Gastrocnemius medialis (tissue), 4 donors: ENCODE measurements around the gene TCFL5. TPM values are rescaled to one million over a fixed set of nuclear protein-coding genes. Genes with fewer than 3 reads are reported as not detected.

ENCODE experiments used
- ATAC-seq, 2 donors: fragments of 150-250 bp; one replicate each; pipeline ENCODE4 v1.9.1; 2016
- DNase-seq, 2 donors: peaks; one replicate each; pipeline ENCODE4 v3.0.0-alpha.2; 2019
- H3K27ac ChIP-seq, 4 donors: fragments of 200-600 bp; sonication (generic); 1 replicate in 1 of 4; 2 replicates in 3 of 4; pipeline ENCODE4 v1.5.1; 2016 to 2018; ENCODE audit warnings: mild to moderate bottlenecking in 2 of 4, moderate library complexity in 1 of 4
- H3K27me3 ChIP-seq, 3 donors: fragments of 200-600 bp; sonication (generic) in 2 of 3; 1 replicate in 1 of 3; 2 replicates in 2 of 3; pipeline versions ENCODE4 v1.5.1 to v1.6.0; 2016 to 2019; ENCODE audit warnings: mild to moderate bottlenecking in 1 of 3, moderate library complexity in 1 of 3
- H3K36me3 ChIP-seq, 2 donors: fragments of 200-600 bp; sonication (generic) in 1 of 2; one replicate each; pipeline ENCODE4 v1.5.1; 2017 to 2018
- H3K4me1 ChIP-seq, 2 donors: fragments of 200-600 bp; sonication (generic) in 1 of 2; one replicate each; pipeline ENCODE4 v1.5.1; 2016 to 2017; ENCODE audit warnings: mild to moderate bottlenecking in 2 of 2
- H3K4me3 ChIP-seq, 4 donors: fragments of 200-600 bp; sonication (generic) in 3 of 4; 1 replicate in 1 of 4; 2 replicates in 3 of 4; pipeline ENCODE4 v1.5.1; 2016 to 2019; ENCODE audit warnings: mild to moderate bottlenecking in 2 of 4
- H3K9me3 ChIP-seq, 3 donors: fragments of 200-600 bp; sonication (generic) in 2 of 3; 1 replicate in 1 of 3; 2 replicates in 2 of 3; pipeline ENCODE4 v1.5.1; 2016 to 2019
- CTCF ChIP-seq, 5 experiments: fragments of 450-650 bp in 3 of 5; fragments of 200-600 bp in 2 of 5; sonication (generic) in 2 of 5; IDR thresholded peaks in 4 of 5; conservative IDR thresholded peaks in 1 of 5; 1 replicate in 4 of 5; 2 replicates in 1 of 5; pipeline ENCODE4 v1.5.1; 2016 to 2019; ENCODE audit warnings: antibody characterized with exemption in 5 of 5, mild to moderate bottlenecking in 3 of 5, moderate library complexity in 3 of 5
- POLR2A ChIP-seq, 2 donors: fragments of 450-650 bp; IDR thresholded peaks; one replicate each; pipeline ENCODE4 v1.6.1; 2017; ENCODE audit warnings: antibody characterized with exemption in 2 of 2, mild to moderate bottlenecking in 2 of 2, moderate library complexity in 2 of 2
- in situ Hi-C, 4 donors: fragments of 200-750 bp; cut with MboI; loops; one replicate each; pipeline versions ENCODE4 v1.15.0 to v1.8.0; 2017; ENCODE audit warnings: low sequenced_read_pairs in 4 of 4
- intact Hi-C: fragments of 100-400 bp; cut with DNase I; formaldehyde crosslinking; loops from one replicate; pipeline ENCODE4 v1.15.1; 2023; ENCODE audit warnings: low total_unique reads
- total RNA-seq, 4 donors: library from RNA; depleted of rRNA; stranded (reverse); fragments of >200 nt; gene quantifications; one replicate each; pipeline versions ENCODE4 v1.1.0 to v1.2.3, GENCODE V29; 2016

TCFL5 gene
- total RNA-seq, 4 donors from 2014 or later = 5.3 to 7.3 (median 6.3) TPM

GRCh38 chr20:62892348-62893304, 31.0 kb upstream of the TCFL5 start:
- ATAC-seq (no peak), DNase-seq (no peak)
- TF ChIP-seq POLR2A (IDR thresholded peaks at IDR 0.05) = no peak
- no peak for TF ChIP-seq CTCF (IDR thresholded peaks at IDR 0.05 in 4 of 5, conservative IDR thresholded peaks at IDR 0.05 in 1 of 5)
- intact Hi-C loops = no loop called here
- Histone ChIP-seq H3K4me1 (no peaks in the 10 kb centered on the region), H3K27me3 (no peaks in the 10 kb centered on the region), H3K4me3 (no peak overlapping the region), H3K36me3 (peaks cover 4 to 90% of the 10 kb centered on the region in 2 donors), H3K27ac (no peak overlapping the region), H3K9me3 (no peaks in the 10 kb centered on the region)
- in situ Hi-C loops = loop anchor here in 2 of 4 donors (10.0 to 25.0 kb wide), 2 partner anchors 120 to 122 kb away; partner anchors contain the start of gene BHLHE23 (in 1 of the 2)

GRCh38 chr20:62891111-62891510, 29.5 kb upstream of the TCFL5 start:
- Histone ChIP-seq H3K9me3 (no peaks in the 10 kb centered on the region), H3K36me3 (peaks cover 4 to 95% of the 10 kb centered on the region in 2 donors), H3K27ac (no peak overlapping the region), H3K27me3 (no peaks in the 10 kb centered on the region), H3K4me3 (no peak overlapping the region), H3K4me1 (no peaks in the 10 kb centered on the region)
- no peak for TF ChIP-seq CTCF (IDR thresholded peaks at IDR 0.05 in 4 of 5, conservative IDR thresholded peaks at IDR 0.05 in 1 of 5)
- intact Hi-C loops = no loop called here
- no peak for DNase-seq
- in situ Hi-C loops = loop anchor here in 2 of 4 donors (10.0 to 25.0 kb wide), 2 partner anchors 121 to 124 kb away; partner anchors contain the start of gene BHLHE23 (in 1 of the 2)
- ATAC-seq = no peak

GRCh38 chr20:62890444-62890843, 28.8 kb upstream of the TCFL5 start:
- H3K27ac ChIP-seq = no peak overlapping the region
- H3K27me3 ChIP-seq = no peaks in the 10 kb centered on the region
- H3K36me3 ChIP-seq = peaks cover 4 to 89% of the 10 kb centered on the region in 2 donors
- H3K4me3 ChIP-seq = no peak overlapping the region
- no peaks in the 10 kb centered on the region for H3K4me1 ChIP-seq
- ATAC-seq (no peak), DNase-seq (no peak)
- no peak for TF ChIP-seq CTCF (IDR thresholded peaks at IDR 0.05 in 4 of 5, conservative IDR thresholded peaks at IDR 0.05 in 1 of 5)
- TF ChIP-seq POLR2A (IDR thresholded peaks at IDR 0.05) = no peak
- intact Hi-C loops = no loop called here
- in situ Hi-C loops = loop anchor here in 2 of 4 donors (10.0 to 25.0 kb wide), 2 partner anchors 122 to 124 kb away; partner anchors contain the start of gene BHLHE23 (in 1 of the 2)
- no peaks in the 10 kb centered on the region for H3K9me3 ChIP-seq

GRCh38 chr20:62889871-62890270, 28.2 kb upstream of the TCFL5 start:
- H3K27me3 ChIP-seq = no peaks in the 10 kb centered on the region
- in situ Hi-C loops = loop anchor here in 2 of 4 donors (10.0 to 25.0 kb wide), 2 partner anchors 122 to 125 kb away; partner anchors contain the start of gene BHLHE23 (in 1 of the 2)
- H3K9me3 ChIP-seq = no peaks in the 10 kb centered on the region
- H3K27ac ChIP-seq = no peak overlapping the region
- H3K4me1 ChIP-seq = no peaks in the 10 kb centered on the region
- intact Hi-C loops = no loop called here
- peaks cover 4 to 84% of the 10 kb centered on the region in 2 donors for H3K36me3 ChIP-seq
- no peak overlapping the region for H3K4me3 ChIP-seq
- TF ChIP-seq CTCF (IDR thresholded peaks at IDR 0.05 in 4 of 5, conservative IDR thresholded peaks at IDR 0.05 in 1 of 5) = no peak
- TF ChIP-seq POLR2A (IDR thresholded peaks at IDR 0.05) = no peak
- DNase-seq (no peak), ATAC-seq (no peak)
